ENCODE results near the gene BRD3OS. TPM values are rescaled to one million over a fixed set of nuclear protein-coding genes. Genes with fewer than 3 reads are reported as not detected.
"Not testable (repeated sequence)": the region's sequence is repeated elsewhere in the genome, so short reads cannot be mapped to it uniquely, and the experiment has no call there.

The BRD3OS gene
- total RNA-seq, 4 donors from 2014 or later = 8.8 to 18.3 (median 12.9) TPM

DNA sequence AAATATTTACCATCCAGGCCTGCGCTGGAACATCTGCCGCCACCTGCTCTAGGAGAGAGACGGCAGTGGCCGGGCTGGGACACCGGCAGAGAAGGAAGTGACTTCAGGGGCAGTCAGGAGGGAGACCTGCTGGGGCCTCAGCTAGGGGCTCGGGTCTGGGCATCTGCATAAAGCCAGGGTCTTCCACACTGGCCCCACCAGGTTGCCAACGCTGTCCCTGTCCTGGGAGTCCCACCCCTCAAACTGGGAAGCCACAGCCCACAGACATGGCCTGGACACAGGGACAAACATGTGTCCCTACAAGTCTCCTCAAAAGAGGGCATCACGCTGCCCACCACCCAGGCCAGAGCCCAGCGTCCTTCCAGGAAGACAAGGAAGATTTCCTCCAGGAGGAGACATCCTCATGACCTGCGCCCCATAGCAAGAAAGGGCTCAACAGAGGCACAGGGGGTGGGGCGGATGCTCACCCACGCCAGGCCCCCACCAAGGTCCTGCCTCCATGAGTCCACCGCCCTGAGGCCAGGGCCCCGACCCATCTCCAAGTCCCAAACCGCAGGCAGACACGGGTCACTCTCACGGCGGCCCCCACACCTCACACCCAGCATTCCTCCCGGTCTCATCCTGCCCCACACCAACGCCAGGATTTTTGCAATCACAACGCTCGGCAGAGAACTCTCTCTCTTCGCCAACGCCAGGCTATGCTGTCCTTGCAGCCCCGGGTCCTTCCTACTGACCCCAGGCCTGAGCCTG, 42.1 kb upstream of the BRD3OS start:
- ATAC-seq (ENCODE audit: low FRiP score) = peak; percentile 9
- DNase-seq (ENCODE audit: low spot score) = no peak
- TF ChIP-seq, protein P1, sequence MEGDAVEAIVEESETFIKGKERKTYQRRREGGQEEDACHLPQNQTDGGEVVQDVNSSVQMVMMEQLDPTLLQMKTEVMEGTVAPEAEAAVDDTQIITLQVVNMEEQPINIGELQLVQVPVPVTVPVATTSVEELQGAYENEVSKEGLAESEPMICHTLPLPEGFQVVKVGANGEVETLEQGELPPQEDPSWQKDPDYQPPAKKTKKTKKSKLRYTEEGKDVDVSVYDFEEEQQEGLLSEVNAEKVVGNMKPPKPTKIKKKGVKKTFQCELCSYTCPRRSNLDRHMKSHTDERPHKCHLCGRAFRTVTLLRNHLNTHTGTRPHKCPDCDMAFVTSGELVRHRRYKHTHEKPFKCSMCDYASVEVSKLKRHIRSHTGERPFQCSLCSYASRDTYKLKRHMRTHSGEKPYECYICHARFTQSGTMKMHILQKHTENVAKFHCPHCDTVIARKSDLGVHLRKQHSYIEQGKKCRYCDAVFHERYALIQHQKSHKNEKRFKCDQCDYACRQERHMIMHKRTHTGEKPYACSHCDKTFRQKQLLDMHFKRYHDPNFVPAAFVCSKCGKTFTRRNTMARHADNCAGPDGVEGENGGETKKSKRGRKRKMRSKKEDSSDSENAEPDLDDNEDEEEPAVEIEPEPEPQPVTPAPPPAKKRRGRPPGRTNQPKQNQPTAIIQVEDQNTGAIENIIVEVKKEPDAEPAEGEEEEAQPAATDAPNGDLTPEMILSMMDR (IDR thresholded peaks at IDR 0.05) = no peak

DNA sequence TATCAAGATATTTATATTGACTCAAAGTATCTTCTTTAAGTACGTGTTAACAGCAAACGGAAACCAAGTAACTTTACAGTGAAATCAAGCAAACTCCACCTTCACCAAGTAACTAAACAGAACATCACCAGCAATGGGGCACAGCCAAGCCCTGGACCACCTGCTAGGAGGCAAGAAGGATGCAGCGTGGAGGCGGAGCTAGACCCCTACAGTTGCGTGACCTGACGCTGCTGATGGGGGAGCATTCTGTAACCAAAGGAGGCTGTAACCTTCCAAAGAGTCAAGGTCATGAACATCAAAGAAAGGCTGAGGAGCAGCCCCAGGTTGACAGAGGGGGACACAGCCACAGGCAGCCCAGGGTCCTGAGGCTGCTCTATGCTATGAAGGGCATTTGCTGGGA, 39.2 kb upstream of the BRD3OS start:
- TF ChIP-seq, protein P1 (IDR thresholded peaks at IDR 0.05) = no peak
- DNase-seq (ENCODE audit: low spot score) = no peak
- ATAC-seq (ENCODE audit: low FRiP score) = no peak

DNA sequence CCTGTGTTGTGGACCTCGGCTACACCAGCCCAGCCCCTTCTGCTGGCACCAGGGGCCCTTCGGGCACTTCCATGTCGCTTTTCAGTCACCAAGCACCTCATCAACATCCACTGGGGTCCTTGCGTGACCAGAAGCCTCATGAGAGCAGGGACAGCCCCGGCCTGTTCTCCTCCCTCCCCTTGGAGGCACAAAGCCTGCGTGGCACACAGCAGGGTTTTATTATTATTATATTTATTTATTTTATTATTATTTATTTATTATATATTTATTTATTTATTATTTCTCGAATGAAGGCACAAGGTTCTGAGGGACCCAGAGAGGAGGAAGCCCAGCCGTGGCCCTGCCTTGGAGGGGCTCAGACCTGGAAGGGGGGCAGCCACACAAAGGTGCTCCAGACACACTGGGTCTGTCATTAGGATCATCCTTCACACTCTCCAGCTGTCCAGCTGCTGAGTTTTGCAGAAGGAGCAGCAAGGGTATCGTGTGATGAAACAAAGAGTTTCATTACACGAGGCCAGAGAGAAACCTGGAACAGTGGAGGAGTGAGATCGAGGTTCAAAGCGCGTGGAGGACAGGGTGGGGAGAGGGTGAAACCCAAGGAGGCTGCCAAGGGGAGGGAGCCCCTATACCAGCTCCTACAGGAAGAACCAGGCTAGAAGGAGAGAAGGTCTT, 38.4 kb upstream of the BRD3OS start:
- ATAC-seq (ENCODE audit: low FRiP score) (no peak), DNase-seq (ENCODE audit: low spot score) (no peak)
- TF ChIP-seq, protein P1 (IDR thresholded peaks at IDR 0.05) = no peak

DNA sequence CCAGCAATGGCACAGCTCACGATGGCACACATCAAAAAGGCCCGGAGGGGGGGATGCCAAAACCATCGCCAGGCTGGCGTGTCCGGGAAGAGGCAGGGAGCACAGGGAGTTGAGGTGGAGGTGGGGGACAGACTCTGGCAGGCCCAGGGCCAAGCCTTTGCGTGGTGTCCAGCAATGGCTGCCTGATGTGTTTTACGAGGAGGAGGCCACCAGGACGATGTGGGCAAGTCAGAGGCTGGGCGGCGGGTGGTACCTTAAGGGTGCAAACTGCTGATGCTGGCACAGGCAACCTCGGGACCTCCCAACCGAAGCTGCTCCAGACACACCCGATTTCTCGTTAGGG, 37.9 kb upstream of the BRD3OS start:
- DNase-seq (ENCODE audit: low spot score) = no peak
- no peak for ATAC-seq (ENCODE audit: low FRiP score)
- TF ChIP-seq, protein P1 (IDR thresholded peaks at IDR 0.05) = no peak

DNA sequence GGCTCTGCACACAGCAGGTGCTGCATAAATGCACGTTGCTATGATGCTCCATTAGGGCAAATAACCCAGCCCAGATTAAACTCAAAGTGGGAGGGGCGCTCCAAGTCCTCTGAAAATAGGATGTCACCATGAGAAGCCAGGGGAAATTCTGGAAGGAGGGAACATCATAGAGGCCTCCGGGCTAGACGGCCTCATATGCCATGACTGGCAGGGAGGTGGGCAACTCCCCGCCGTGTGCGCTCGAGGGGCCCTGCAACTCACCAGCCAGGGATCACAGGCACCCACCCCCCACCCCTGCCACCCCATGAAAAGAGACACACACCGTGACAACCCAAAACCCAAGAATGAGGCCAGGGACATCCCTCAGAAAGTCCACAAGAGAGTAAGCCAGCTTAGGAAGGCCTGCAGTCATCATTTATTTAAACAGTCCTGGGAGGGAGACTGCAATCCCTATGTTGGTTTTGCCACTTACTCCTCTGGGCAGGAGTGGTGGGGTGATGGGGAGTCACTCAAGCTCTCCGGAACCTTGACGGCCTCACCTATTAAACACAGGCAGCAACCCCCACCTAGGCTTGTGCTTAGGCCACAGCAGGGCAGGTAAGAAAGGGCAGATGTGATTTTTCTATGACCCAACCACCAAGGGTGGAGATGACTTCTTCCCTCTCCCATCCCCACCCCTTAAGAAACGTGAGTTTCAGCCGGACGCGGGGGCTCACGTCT, 37.2 kb upstream of the BRD3OS start:
- TF ChIP-seq, protein P1 (IDR thresholded peaks at IDR 0.05) = no peak
- ATAC-seq (ENCODE audit: low FRiP score) (no peak), DNase-seq (ENCODE audit: low spot score) (no peak)

DNA sequence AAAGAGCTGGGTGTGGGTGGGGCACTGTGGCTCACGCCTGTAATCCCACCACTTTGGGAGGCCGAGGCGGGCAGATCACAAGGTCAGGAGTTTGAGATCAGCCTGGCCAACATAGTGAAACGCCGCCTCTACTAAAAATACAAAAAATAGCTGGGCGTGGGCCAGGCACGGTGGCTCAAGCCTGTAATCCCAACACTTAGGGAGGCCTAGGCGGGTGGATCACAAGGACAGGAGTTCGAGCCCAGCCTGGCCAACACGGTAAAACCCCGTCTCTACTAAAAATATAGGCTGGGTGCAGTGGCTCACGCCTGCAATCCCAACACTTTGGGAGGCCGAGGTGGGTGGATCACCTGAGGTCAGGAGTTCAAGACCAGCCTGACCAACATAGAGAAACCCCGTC, 36.5 kb upstream of the BRD3OS start:
- not testable (repeated sequence) for DNase-seq (ENCODE audit: low spot score); ATAC-seq (ENCODE audit: low FRiP score)

DNA sequence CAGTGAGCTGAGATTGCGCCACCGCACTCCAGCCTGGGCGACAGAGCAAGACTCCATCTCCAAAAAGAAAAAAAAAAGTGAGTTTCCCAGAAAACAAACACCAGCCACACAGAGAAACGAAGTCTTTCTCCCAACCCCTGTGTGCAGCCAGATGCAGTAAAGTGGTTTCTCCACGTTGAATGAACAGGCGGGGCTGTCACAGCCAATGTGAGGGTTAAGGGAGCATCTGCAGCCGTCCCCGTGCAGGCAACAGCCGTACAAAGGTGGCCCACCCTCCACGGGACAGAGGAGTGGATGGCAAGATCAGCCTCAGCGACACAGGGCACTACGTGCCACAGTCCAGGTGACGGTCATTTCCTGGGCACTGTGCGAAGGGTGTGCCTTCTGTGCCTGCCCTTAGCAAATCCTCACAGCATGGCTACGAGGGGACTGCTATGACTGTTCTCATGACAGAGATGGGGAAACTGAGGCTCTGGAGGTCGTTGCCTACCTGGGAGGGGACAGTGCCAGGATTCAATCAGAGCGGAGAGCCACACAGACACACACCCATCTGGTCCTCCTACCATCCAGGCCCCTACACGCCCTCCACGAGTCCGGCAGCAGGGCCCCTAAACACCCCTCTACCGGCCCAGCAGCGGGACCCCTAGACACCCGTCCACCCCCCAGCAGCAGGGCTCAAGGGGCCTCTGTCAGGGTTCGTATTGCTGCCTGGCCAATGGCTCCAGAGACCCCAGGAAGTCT, 35.5 kb upstream of the BRD3OS start:
- TF ChIP-seq, protein P1 (IDR thresholded peaks at IDR 0.05) = no peak
- DNase-seq (ENCODE audit: low spot score) (no peak), ATAC-seq (ENCODE audit: low FRiP score) (no peak)
